ENCODE results near the gene CFAP46.
"Not testable (repeated sequence)": the region's sequence is repeated elsewhere in the genome, so short reads cannot be mapped to it uniquely, and the experiment has no call there.

The CFAP46 gene

GRCh38 chr10:132827861-132828539 lies 114.4 kb downstream of the CFAP46 start:
- in situ Hi-C loops (cut with MboI; ENCODE audit: low sequenced_read_pairs) = no loop called here
- Histone ChIP-seq H3K4me3 (no peak overlapping the region), H3K4me1 (no peaks in the 10 kb centered on the region), H3K36me3 (replicated peaks) (no peaks in the 10 kb centered on the region), H3K27me3 (ENCODE audit: low read depth) (peaks cover 13% of the 10 kb centered on the region), H3K9me3 (no peaks in the 10 kb centered on the region)
- no peak for DNase-seq (ENCODE audit: low spot score in 2 of 2)

GRCh38 chr10:132827423-132827789 lies 115.0 kb downstream of the CFAP46 start:
- Histone ChIP-seq H3K4me1 (no peaks in the 10 kb centered on the region), H3K36me3 (replicated peaks) (no peaks in the 10 kb centered on the region), H3K4me3 (no peak overlapping the region), H3K27me3 (ENCODE audit: low read depth) (peaks cover 13% of the 10 kb centered on the region), H3K9me3 (no peaks in the 10 kb centered on the region)
- in situ Hi-C loops (cut with MboI; ENCODE audit: low sequenced_read_pairs) = no loop called here
- DNase-seq (ENCODE audit: low spot score in 2 of 2) = no peak

GRCh38 chr10:132826524-132827422 lies 115.6 kb downstream of the CFAP46 start:
- H3K4me1 ChIP-seq = no peaks in the 10 kb centered on the region
- peak in 1 of 2 experiments; percentile 4 for DNase-seq (ENCODE audit: low spot score in 2 of 2)
- in situ Hi-C loops (cut with MboI; ENCODE audit: low sequenced_read_pairs) = no loop called here

GRCh38 chr10:132825783-132826523 lies 116.4 kb downstream of the CFAP46 start:
- H3K27me3 ChIP-seq (ENCODE audit: low read depth); H3K36me3 ChIP-seq (replicated peaks); H3K4me1 ChIP-seq; H3K9me3 ChIP-seq; in situ Hi-C loops (cut with MboI; ENCODE audit: low sequenced_read_pairs); H3K4me3 ChIP-seq: not testable (repeated sequence)
- peak in 1 of 2 experiments; percentile 10 for DNase-seq (ENCODE audit: low spot score in 2 of 2)

More at GRCh38 chr10:132826524-132827422, 115.6 kb downstream of the CFAP46 start:
- Histone ChIP-seq H3K9me3 (no peaks in the 10 kb centered on the region), H3K4me3 (no peak overlapping the region), H3K27me3 (ENCODE audit: low read depth) (peaks cover 11% of the 10 kb centered on the region), H3K36me3 (replicated peaks) (no peaks in the 10 kb centered on the region)

- in situ Hi-C loops (cut with MboI; ENCODE audit: low sequenced_read_pairs) = no loop called here
- H3K4me1 ChIP-seq = no peaks in the 10 kb centered on the region
- no peaks in the 10 kb centered on the region for H3K9me3 ChIP-seq
- DNase-seq (ENCODE audit: low spot score in 2 of 2) = no peak
- H3K36me3 ChIP-seq (replicated peaks) = no peaks in the 10 kb centered on the region
- no peaks in the 10 kb centered on the region for H3K27me3 ChIP-seq (ENCODE audit: low read depth)
- H3K4me3 ChIP-seq = no peak overlapping the region
Measured at GRCh38 chr10:132820056-132820455, 122.3 kb downstream of the CFAP46 start.

- DNase-seq (ENCODE audit: low spot score in 2 of 2) = peak in 1 of 2 experiments; percentile 4
- Histone ChIP-seq H3K4me1 (no peaks in the 10 kb centered on the region), H3K27me3 (ENCODE audit: low read depth) (no peaks in the 10 kb centered on the region), H3K4me3 (no peak overlapping the region), H3K9me3 (no peaks in the 10 kb centered on the region), H3K36me3 (replicated peaks) (no peaks in the 10 kb centered on the region)
- in situ Hi-C loops (cut with MboI; ENCODE audit: low sequenced_read_pairs) = no loop called here
Measured at GRCh38 chr10:132817701-132818211, 124.6 kb downstream of the CFAP46 start.

GRCh38 chr10:132816718-132817117 lies 125.7 kb downstream of the CFAP46 start:
- DNase-seq (ENCODE audit: low spot score in 2 of 2) = no peak
- H3K27me3 ChIP-seq (ENCODE audit: low read depth) = no peaks in the 10 kb centered on the region
- no peaks in the 10 kb centered on the region for H3K36me3 ChIP-seq (replicated peaks)
- H3K4me1 ChIP-seq = no peaks in the 10 kb centered on the region
- H3K9me3 ChIP-seq = no peaks in the 10 kb centered on the region
- in situ Hi-C loops (cut with MboI; ENCODE audit: low sequenced_read_pairs) = no loop called here
- H3K4me3 ChIP-seq = no peak overlapping the region

GRCh38 chr10:132815168-132815857 lies 127.1 kb downstream of the CFAP46 start:
- DNase-seq (ENCODE audit: low spot score in 2 of 2) = no peak
- no peaks in the 10 kb centered on the region for H3K4me1 ChIP-seq
- no peaks in the 10 kb centered on the region for H3K36me3 ChIP-seq (replicated peaks)
- no peaks in the 10 kb centered on the region for H3K9me3 ChIP-seq
- no peaks in the 10 kb centered on the region for H3K27me3 ChIP-seq (ENCODE audit: low read depth)
- in situ Hi-C loops (cut with MboI; ENCODE audit: low sequenced_read_pairs) = no loop called here
- no peak overlapping the region for H3K4me3 ChIP-seq

GRCh38 chr10:132814469-132814856 lies 127.9 kb downstream of the CFAP46 start:
- DNase-seq (ENCODE audit: low spot score in 2 of 2) = peak in 1 of 2 experiments; percentile 4
- Histone ChIP-seq H3K4me3 (no peak overlapping the region), H3K9me3 (no peaks in the 10 kb centered on the region), H3K27me3 (ENCODE audit: low read depth) (no peaks in the 10 kb centered on the region), H3K4me1 (no peaks in the 10 kb centered on the region), H3K36me3 (replicated peaks) (no peaks in the 10 kb centered on the region)
- in situ Hi-C loops (cut with MboI; ENCODE audit: low sequenced_read_pairs) = no loop called here

- H3K4me3 ChIP-seq = no peak overlapping the region
- H3K36me3 ChIP-seq (replicated peaks) = no peaks in the 10 kb centered on the region
- H3K4me1 ChIP-seq = no peaks in the 10 kb centered on the region
- no peaks in the 10 kb centered on the region for H3K27me3 ChIP-seq (ENCODE audit: low read depth)
- peak in 1 of 2 experiments; percentile 3 for DNase-seq (ENCODE audit: low spot score in 2 of 2)
- H3K9me3 ChIP-seq = no peaks in the 10 kb centered on the region
- in situ Hi-C loops (cut with MboI; ENCODE audit: low sequenced_read_pairs) = no loop called here
Measured at GRCh38 chr10:132813560-132814468, 128.6 kb downstream of the CFAP46 start.

GRCh38 chr10:132813001-132813401 lies 129.4 kb downstream of the CFAP46 start:
- Histone ChIP-seq H3K9me3 (no peaks in the 10 kb centered on the region), H3K4me3 (no peak overlapping the region), H3K27me3 (ENCODE audit: low read depth) (no peaks in the 10 kb centered on the region), H3K4me1 (no peaks in the 10 kb centered on the region), H3K36me3 (replicated peaks) (no peaks in the 10 kb centered on the region)
- in situ Hi-C loops (cut with MboI; ENCODE audit: low sequenced_read_pairs) = no loop called here
- peak in 1 of 2 experiments; percentile 5 for DNase-seq (ENCODE audit: low spot score in 2 of 2)

GRCh38 chr10:132812520-132812919 lies 129.8 kb downstream of the CFAP46 start:
- peak in 1 of 2 experiments; percentile 6 for DNase-seq (ENCODE audit: low spot score in 2 of 2)
- in situ Hi-C loops (cut with MboI; ENCODE audit: low sequenced_read_pairs) = no loop called here
- Histone ChIP-seq H3K36me3 (replicated peaks) (no peaks in the 10 kb centered on the region), H3K9me3 (no peaks in the 10 kb centered on the region), H3K4me3 (no peak overlapping the region), H3K27me3 (ENCODE audit: low read depth) (no peaks in the 10 kb centered on the region), H3K4me1 (no peaks in the 10 kb centered on the region)
